ENCODE measurements around the gene MED14.

GRCh38 chrX:40761762-40762161 is 26.4 kb upstream of the MED14 start:
- TF ChIP-seq CTCF (IDR thresholded peaks at IDR 0.05; ENCODE audit: poor library complexity) (no peak), EZH2 (IDR thresholded peaks at IDR 0.05; ENCODE audit: borderline replicate concordance) (no peak)
